HG02840 (cell line): Measurements from ENCODE around the gene CNDP1.
"Not testable (repeated sequence)": the region's sequence is repeated elsewhere in the genome, so short reads cannot be mapped to it uniquely, and the experiment has no call there.

ENCODE experiments used
- ATAC-seq: cut with Tn5 transposase; IDR thresholded peaks from one replicate; pipeline ENCODE4 v1.9.1; 2021; ENCODE audit warnings: mild to moderate bottlenecking, moderate library complexity, moderate number of reproducible peaks; ENCODE audit not compliant: unreplicated experiment, low FRiP score

Gene CNDP1

GRCh38 chr18:74519320-74520095 is 14.8 kb upstream of the CNDP1 start:
- ATAC-seq: no peak

DNA sequence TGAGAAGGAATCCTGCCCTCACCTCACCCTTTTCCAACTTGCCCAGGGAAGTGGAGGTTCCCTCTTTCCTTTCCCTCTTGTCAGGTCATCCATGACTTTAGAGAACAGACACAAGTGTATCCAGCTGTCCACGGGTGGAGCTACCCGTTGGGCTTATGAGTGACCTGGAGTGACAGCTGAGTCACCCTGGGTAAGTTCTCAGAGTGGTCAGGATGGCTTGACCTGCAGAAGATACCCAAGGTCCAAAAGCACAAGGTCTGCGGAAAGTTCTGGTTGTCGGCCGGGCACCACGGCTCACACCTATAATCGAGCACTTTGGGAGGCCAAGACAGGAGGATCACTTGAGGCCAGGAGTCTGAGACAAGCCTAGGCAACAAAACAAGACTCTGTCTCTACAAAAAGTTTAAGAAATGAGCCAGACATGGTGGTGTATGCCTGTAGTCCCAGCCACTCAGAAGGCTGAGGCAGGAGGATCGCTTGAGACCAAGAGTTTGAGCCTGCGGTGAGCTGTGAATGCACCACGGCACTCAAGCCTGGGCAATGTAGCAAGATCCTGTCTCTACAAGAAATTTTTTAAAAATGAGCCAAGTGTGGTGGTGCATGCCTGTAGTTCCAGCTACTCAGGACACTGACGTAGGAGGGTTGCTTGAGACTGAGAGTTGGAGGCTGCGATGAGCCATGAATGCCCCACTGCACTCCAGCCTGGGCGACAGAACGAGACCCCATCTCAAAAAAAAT is 14.0 kb upstream of the CNDP1 start:
- ATAC-seq: no peak

GRCh38 chr18:74521068-74521725 is 13.1 kb upstream of the CNDP1 start:
- ATAC-seq: no peak

- no peak for ATAC-seq
These were observed 11.4 kb upstream of the CNDP1 start for GRCh38 chr18:74522635-74523548.

DNA sequence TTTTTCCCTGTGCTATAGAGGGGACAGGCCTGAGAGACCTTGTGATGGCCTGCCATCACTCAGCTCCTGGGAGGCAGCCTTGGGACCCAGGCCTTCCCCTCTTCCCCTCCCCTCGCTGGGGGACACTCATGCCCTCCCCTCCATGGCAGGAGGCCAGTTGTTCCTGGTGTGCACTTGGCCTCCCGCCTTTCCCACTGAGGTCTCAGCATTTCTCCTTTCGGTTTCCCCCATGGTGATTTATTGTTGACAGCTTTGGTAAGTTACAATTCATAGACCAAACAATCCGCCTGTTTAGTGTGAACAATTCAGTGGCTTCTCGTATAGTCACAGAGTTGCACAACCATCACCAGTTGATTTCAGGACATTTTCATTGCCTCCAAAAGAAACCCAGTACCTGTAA is 10.2 kb upstream of the CNDP1 start:
- ATAC-seq: no peak

DNA sequence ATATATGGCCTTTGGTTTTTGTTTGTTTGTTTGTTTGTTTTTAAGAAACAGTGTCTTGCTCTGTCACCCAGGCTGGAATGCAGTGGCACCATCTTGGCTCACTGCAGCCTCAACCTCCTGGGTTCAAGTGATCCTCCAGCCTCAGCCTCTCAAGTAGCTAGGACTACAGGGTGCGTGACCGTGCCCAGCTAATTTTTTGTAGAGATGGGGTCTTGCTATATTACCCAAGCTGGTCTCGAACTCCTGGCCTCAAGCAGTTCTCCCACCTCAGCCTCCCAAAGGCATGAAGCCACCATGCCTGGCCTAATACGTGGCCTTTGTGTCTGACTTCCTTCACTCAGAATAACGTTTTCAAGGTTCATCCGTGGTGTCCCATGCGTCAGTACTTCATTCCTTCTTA is 9.4 kb upstream of the CNDP1 start:
- not testable (repeated sequence) for ATAC-seq

DNA sequence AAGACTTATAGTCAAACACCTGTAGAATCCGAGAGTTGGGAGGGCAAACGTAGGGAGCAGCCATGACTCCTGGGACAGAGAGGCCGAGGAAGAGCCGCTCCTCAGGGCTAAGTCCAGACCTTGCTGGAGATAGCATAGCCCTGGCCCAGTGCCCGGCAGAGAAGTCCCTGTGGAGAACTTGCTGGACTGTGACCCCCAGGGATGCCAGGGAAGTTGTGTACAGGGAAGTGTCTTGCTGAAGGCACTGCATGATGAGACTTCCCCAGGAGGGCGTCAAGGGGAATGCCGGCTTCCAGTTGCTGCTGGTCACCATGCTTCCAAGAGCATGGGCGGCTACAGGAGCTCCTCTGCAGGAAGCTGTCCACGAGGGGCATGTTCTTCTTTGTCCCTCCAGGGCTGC is 8.6 kb upstream of the CNDP1 start:
- no peak for ATAC-seq

GRCh38 chr18:74526488-74526887 is 7.8 kb upstream of the CNDP1 start:
- no peak for ATAC-seq

- ATAC-seq: no peak
These were observed 5.8 kb upstream of the CNDP1 start for GRCh38 chr18:74528478-74528877.

DNA sequence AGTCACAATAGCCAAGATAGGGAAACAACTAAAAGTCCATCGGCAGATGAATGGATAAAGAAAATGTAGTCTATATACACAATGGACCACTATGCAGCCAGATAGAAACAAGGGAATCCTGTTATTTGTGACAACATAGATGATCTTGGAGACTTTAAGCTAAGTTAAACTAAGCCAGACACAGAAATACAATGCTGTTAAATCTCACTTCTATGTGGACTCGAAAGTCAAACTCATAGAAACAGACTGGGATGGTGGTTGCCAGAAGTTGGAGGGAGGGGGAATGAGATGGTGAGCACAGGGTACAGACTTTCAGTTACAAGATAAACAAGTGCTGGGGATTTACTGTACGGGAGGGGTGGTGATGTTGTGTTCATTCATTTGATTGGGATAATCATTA is 5.4 kb upstream of the CNDP1 start:
- no peak for ATAC-seq

DNA sequence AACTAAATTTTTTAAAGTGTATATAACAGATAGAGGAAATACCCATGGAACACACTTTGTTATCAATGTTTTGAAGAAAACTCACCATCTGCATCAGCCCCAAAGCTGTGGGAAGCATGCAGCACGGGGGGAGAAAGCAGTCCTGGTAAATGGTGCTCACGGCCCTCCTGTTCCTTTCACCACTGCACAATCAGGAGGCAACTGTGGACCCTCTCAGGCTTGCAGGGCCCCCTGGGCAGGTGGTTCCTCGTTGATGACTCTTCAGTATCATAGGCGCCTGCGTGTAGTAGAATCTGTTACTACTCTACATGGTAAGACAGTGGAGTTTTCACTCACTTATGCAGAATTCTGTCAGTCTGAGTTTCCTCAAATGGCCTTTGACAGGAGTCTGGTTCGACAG is 4.9 kb upstream of the CNDP1 start:
- no peak for ATAC-seq

GRCh38 chr18:74529811-74530583 is 4.3 kb upstream of the CNDP1 start:
- ATAC-seq: no peak

DNA sequence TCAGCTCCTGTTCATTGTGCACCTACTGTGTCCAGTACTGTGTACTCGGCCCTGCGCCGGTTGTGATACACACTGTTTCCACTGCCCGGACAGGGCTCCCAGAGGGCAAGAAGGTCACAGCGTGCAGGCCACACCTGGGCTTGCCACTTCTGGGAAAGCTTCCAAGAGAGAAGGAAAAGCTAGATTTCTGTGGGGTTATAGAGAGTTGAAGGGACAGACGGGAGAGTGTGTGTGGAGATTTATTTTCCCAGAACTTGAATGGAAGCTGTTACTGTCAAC is 3.8 kb upstream of the CNDP1 start:
- no peak for ATAC-seq

GRCh38 chr18:74531043-74531442 is 3.3 kb upstream of the CNDP1 start:
- no peak for ATAC-seq

- no peak for ATAC-seq
These were observed 1.7 kb upstream of the CNDP1 start for GRCh38 chr18:74532511-74533025.

DNA sequence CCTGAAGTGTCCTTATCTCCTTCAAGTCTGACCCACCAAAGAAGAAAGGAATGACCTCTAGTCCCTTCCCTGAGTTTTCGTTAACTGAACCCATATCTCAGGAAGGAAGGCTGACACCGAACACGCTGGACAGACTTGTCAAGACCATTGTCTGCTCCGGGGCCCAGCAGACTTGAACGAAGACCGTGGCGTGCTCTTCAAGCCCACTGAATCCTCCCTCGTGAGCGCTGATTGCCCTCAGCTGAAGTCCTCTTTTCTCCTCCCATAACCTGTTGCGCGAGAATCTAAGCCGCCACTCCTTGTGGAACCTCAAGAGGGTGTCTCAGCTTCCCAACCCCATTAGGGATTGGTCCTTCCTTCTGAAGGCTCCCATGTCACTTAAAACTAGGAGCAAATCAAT is 634 bp upstream of the CNDP1 start:
- ATAC-seq: no peak

DNA sequence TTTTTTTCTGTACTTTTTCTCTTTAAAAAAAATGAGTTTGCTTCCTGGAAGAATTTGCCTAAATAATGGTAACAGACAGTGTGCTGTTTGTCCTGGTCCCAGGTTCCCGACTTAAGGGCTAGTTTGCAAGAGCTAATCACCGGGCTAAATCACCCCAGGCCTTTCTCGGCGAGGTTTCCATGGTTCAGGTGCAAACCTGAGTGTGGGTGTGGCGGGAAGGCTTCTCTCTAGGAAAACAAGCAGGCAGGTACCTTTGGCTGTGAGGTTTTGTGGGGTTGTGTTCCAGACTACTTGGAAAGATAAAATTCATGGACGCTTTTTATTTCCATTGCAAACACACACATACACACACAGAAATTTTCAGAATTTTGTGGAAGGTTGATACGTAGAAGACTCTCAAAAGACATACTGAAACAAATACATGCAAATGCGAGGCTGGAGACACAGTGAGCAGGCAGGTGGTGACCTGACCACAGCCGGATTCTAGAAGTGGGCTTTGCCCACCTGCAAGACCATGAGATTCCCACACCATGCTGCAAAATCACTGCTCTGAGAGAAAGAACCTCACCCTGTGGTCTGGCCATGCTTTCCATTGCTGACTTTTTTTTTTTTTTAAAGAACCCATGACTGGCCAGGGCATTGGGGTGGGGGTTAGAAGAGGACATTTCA is 815 bp downstream of the CNDP1 start:
- ATAC-seq: no peak

DNA sequence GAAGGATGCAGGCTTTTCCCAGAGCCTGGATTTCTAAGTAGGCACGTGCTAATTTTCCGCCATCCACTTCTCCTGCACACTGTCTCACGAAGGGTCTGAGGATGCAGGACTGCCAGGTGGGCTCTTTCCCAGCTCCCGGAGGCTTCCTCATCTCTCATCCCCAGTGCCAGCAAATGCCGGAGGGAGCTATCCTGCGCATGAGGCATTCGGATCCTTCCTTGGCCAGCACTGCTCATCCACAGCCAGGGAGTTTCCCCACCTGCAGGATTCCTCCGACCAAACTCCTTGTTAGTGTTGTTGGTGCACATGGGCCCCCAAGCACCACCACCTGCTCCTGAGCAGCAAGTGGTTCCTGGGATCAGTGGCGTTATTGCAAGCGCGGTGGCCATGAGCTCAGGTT is 5.0 kb downstream of the CNDP1 start:
- no peak for ATAC-seq
